HepG2 (cell line): ENCODE results near the gene BMX. TPM values are rescaled to one million over a fixed set of nuclear protein-coding genes. Genes with fewer than 3 reads are reported as not detected.

Experiments used
- ATAC-seq: fragments of 200-7000 bp; cut with Tn5 transposase; 3 replicates; pipeline ENCODE4 v1.9.1; 2020; ENCODE audit warnings: mild to moderate bottlenecking, moderate library complexity
- BruUV-seq: library from RNA; stranded (reverse); fragments of 400-500 nt; replicated peaks from 2 replicates; lab custom pipeline; 2021; lab: Mats Ljungman, UMichigan
- CTCF ChIA-PET: fragments of 300-600 bp; formaldehyde crosslinking; extraction: SDS; loops from one replicate; lab custom pipeline; 2021; ENCODE audit warnings: low total read pairs, inconsistent platforms, low intra/inter-chr PET ratio; lab: Yijun Ruan, JAX
- POLR2A ChIA-PET: fragments of 350-600 bp; sonication (Branson Sonifier 250); formaldehyde crosslinking; loops from one replicate; lab custom pipeline; 2020; ENCODE audit warnings: antibody characterized with exemption, inconsistent platforms; lab: Yijun Ruan, JAX
- DNase-seq: peaks from one replicate; pipeline ENCODE4 v3.0.0-alpha.2; 2015; ENCODE audit warnings: low spot score
- FAIRE-seq: peaks from 3 replicates; lab custom pipeline; 2011; peaks lifted over from hg19 to GRCh38; lab: Jason Lieb, UNC
- H2AFZ ChIP-seq: one replicate; pipeline ENCODE4 v1.6.1; 2011; ENCODE audit warnings: low read length, inconsistent platforms
- H3K27ac ChIP-seq: fragments of 300-600 bp; 3 replicates; pipeline ENCODE4 v1.8.0; 2011; ENCODE audit warnings: mixed run types, mild to moderate bottlenecking, mixed read lengths, low read length, inconsistent platforms; ENCODE audit not compliant: insufficient read depth; ENCODE audit errors: extremely low read length
- H3K27me3 ChIP-seq, 2 experiments: fragments of 200-600 bp in 1 of 2; 2 replicates in 1 of 2; 3 replicates in 1 of 2; pipeline versions ENCODE4 v1.6.0 to v1.8.0; 2011; ENCODE audit warnings: low read length in 2 of 2, mild to moderate bottlenecking in 2 of 2, moderate library complexity in 2 of 2, inconsistent platforms in 1 of 2; ENCODE audit not compliant: insufficient read depth in 2 of 2, control insufficient read depth in 1 of 2
- H3K36me3 ChIP-seq, 2 experiments: fragments of 200-600 bp in 1 of 2; replicated peaks in 1 of 2; 2 replicates in 1 of 2; 3 replicates in 1 of 2; pipeline versions ENCODE4 v1.5.1 to v1.8.0; 2011; ENCODE audit warnings: low read length in 2 of 2, inconsistent platforms in 1 of 2; ENCODE audit not compliant: insufficient read depth in 2 of 2, control insufficient read depth in 1 of 2
- H3K4me1 ChIP-seq: 2 replicates; pipeline ENCODE4 v1.5.1; 2012; ENCODE audit warnings: low read length, inconsistent platforms; ENCODE audit not compliant: insufficient read depth
- H3K4me2 ChIP-seq: 2 replicates; pipeline ENCODE4 v1.6.0; 2011; ENCODE audit warnings: low read depth, low read length, inconsistent platforms
- H3K4me3 ChIP-seq, 3 experiments: fragments of 200-600 bp in 1 of 3; sonication (generic), shearing (Covaris generic) in 1 of 3; replicated peaks in 1 of 3; 2 replicates each; pipeline ENCODE4 v1.5.1; 2011 to 2016; ENCODE audit warnings: low read length in 3 of 3, inconsistent platforms in 2 of 3, low read depth in 2 of 3, mild to moderate bottlenecking in 2 of 3, control low read depth in 1 of 3, mixed read lengths in 1 of 3; ENCODE audit not compliant: insufficient read depth in 1 of 3
- H3K79me2 ChIP-seq: one replicate; pipeline ENCODE4 v1.6.1; 2011; ENCODE audit warnings: low read length, inconsistent platforms; ENCODE audit not compliant: insufficient read depth
- H3K9ac ChIP-seq: 2 replicates; pipeline ENCODE4 v1.6.0; 2011; ENCODE audit warnings: mild to moderate bottlenecking, low read depth, low read length, inconsistent platforms; ENCODE audit not compliant: insufficient read depth
- H3K9me3 ChIP-seq: 2 replicates; pipeline ENCODE4 v1.5.1; 2012; ENCODE audit warnings: mild to moderate bottlenecking, low read length
- H4K20me1 ChIP-seq: 2 replicates; pipeline ENCODE4 v1.6.0; 2011; ENCODE audit warnings: inconsistent platforms, mild to moderate bottlenecking, low read length, moderate library complexity; ENCODE audit not compliant: insufficient read depth
- MXD4 ChIP-seq: IDR thresholded peaks from 2 replicates; pipeline ENCODE4 v1.6.1; 2016; ENCODE audit warnings: mild to moderate bottlenecking, missing biosample characterization, missing genetic modification reagents
- STAT6 ChIP-seq: sonication (generic); formaldehyde crosslinking; IDR thresholded peaks from 2 replicates; pipeline ENCODE4 v1.4.0; 2020; ENCODE audit warnings: missing genetic modification reagents, mild to moderate bottlenecking, borderline replicate concordance
- WGBS: methylation state at CpG from one replicate; pipeline ENCODE4 v1.1.6; 2017; ENCODE audit warnings: low lambda C conversion rate; 5-methylcytosine and 5-hydroxymethylcytosine counted together
- in situ Hi-C: cut with HindIII; loops from 2 replicates; pipeline ENCODE4 v1.10.0; 2017; ENCODE audit warnings: low pct_unique_long_range_greater_than_20kb; ENCODE audit not compliant: extremely low pct_ligation_motif_present
- intact Hi-C: fragments of 100-400 bp; cut with micrococcal nuclease; formaldehyde crosslinking; loops from one replicate; pipeline ENCODE4 v1.10.0; 2022; ENCODE audit not compliant: unreplicated experiment
- polyA plus RNA-seq, 8 experiments: library from polyadenylated mRNA; depleted of rRNA in 3 of 8; stranded (reverse) in 7 of 8; unstranded in 1 of 8; fragments of >200 nt; fragmentation: Illumina TruSeq in 4 of 8; extraction: Trizol in 4 of 8; gene quantifications; 2 replicates each; pipeline versions ENCODE4 v1.2.1 to v1.2.3, GENCODE V29; 2011 to 2016; ENCODE audit warnings: low read depth in 4 of 8, missing spikeins in 1 of 8, mixed read lengths in 1 of 8; ENCODE audit not compliant: insufficient read depth in 1 of 8
- total RNA-seq, 5 experiments: library from RNA; depleted of rRNA; stranded (reverse); fragments of >200 nt; fragmentation: Illumina TruSeq; extraction: Trizol; gene quantifications; 2 replicates each; pipeline ENCODE4 v1.2.3, GENCODE V29; 2016; ENCODE audit warnings: low read depth in 1 of 5
- TF ChIP-seq, protein P1 (sequence below): sonication (generic); formaldehyde crosslinking; IDR thresholded peaks from 2 replicates; pipeline ENCODE4 v1.9.0; 2021; ENCODE audit warnings: mild to moderate bottlenecking, missing genetic modification reagents
- TF ChIP-seq, protein P2 (sequence below): sonication (generic); formaldehyde crosslinking; IDR thresholded peaks from 2 replicates; pipeline ENCODE4 v1.4.0; 2020; ENCODE audit warnings: mild to moderate bottlenecking, missing genetic modification reagents

BMX gene
- total and polyA plus RNA-seq, 2 of the 13 experiments (the other 11 are each of a cell fraction or from before 2014, with no cell fraction given), result not detected

- no peak for FAIRE-seq
- H3K9ac ChIP-seq, result no peak overlapping the region
- ATAC-seq, result no peak
- H3K9me3 ChIP-seq, result no peaks in the 10 kb centered on the region
- H3K27me3 ChIP-seq, result no peaks in the 10 kb centered on the region
- no peak overlapping the region for H3K27ac ChIP-seq
- intact Hi-C loops, result no loop called here
- TF ChIP-seq, protein P1, sequence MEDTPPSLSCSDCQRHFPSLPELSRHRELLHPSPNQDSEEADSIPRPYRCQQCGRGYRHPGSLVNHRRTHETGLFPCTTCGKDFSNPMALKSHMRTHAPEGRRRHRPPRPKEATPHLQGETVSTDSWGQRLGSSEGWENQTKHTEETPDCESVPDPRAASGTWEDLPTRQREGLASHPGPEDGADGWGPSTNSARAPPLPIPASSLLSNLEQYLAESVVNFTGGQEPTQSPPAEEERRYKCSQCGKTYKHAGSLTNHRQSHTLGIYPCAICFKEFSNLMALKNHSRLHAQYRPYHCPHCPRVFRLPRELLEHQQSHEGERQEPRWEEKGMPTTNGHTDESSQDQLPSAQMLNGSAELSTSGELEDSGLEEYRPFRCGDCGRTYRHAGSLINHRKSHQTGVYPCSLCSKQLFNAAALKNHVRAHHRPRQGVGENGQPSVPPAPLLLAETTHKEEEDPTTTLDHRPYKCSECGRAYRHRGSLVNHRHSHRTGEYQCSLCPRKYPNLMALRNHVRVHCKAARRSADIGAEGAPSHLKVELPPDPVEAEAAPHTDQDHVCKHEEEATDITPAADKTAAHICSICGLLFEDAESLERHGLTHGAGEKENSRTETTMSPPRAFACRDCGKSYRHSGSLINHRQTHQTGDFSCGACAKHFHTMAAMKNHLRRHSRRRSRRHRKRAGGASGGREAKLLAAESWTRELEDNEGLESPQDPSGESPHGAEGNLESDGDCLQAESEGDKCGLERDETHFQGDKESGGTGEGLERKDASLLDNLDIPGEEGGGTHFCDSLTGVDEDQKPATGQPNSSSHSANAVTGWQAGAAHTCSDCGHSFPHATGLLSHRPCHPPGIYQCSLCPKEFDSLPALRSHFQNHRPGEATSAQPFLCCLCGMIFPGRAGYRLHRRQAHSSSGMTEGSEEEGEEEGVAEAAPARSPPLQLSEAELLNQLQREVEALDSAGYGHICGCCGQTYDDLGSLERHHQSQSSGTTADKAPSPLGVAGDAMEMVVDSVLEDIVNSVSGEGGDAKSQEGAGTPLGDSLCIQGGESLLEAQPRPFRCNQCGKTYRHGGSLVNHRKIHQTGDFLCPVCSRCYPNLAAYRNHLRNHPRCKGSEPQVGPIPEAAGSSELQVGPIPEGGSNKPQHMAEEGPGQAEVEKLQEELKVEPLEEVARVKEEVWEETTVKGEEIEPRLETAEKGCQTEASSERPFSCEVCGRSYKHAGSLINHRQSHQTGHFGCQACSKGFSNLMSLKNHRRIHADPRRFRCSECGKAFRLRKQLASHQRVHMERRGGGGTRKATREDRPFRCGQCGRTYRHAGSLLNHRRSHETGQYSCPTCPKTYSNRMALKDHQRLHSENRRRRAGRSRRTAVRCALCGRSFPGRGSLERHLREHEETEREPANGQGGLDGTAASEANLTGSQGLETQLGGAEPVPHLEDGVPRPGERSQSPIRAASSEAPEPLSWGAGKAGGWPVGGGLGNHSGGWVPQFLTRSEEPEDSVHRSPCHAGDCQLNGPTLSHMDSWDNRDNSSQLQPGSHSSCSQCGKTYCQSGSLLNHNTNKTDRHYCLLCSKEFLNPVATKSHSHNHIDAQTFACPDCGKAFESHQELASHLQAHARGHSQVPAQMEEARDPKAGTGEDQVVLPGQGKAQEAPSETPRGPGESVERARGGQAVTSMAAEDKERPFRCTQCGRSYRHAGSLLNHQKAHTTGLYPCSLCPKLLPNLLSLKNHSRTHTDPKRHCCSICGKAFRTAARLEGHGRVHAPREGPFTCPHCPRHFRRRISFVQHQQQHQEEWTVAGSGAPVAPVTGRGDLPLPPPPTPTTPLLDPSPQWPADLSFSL (CRISPR knock-in tag), result no peak
- TF ChIP-seq MXD4 (CRISPR knock-in tag) (no peak), STAT6 (no peak)
- TF ChIP-seq, protein P2, sequence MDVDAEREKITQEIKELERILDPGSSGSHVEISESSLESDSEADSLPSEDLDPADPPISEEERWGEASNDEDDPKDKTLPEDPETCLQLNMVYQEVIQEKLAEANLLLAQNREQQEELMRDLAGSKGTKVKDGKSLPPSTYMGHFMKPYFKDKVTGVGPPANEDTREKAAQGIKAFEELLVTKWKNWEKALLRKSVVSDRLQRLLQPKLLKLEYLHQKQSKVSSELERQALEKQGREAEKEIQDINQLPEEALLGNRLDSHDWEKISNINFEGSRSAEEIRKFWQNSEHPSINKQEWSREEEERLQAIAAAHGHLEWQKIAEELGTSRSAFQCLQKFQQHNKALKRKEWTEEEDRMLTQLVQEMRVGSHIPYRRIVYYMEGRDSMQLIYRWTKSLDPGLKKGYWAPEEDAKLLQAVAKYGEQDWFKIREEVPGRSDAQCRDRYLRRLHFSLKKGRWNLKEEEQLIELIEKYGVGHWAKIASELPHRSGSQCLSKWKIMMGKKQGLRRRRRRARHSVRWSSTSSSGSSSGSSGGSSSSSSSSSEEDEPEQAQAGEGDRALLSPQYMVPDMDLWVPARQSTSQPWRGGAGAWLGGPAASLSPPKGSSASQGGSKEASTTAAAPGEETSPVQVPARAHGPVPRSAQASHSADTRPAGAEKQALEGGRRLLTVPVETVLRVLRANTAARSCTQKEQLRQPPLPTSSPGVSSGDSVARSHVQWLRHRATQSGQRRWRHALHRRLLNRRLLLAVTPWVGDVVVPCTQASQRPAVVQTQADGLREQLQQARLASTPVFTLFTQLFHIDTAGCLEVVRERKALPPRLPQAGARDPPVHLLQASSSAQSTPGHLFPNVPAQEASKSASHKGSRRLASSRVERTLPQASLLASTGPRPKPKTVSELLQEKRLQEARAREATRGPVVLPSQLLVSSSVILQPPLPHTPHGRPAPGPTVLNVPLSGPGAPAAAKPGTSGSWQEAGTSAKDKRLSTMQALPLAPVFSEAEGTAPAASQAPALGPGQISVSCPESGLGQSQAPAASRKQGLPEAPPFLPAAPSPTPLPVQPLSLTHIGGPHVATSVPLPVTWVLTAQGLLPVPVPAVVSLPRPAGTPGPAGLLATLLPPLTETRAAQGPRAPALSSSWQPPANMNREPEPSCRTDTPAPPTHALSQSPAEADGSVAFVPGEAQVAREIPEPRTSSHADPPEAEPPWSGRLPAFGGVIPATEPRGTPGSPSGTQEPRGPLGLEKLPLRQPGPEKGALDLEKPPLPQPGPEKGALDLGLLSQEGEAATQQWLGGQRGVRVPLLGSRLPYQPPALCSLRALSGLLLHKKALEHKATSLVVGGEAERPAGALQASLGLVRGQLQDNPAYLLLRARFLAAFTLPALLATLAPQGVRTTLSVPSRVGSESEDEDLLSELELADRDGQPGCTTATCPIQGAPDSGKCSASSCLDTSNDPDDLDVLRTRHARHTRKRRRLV (CRISPR knock-in tag), result no peak
- TF ChIP-seq, all 625 proteins: peak for 0
- POLR2A ChIA-PET, result no interaction called here
- CTCF ChIA-PET, result no interaction called here
- Histone ChIP-seq H3K4me1 (no peaks in the 10 kb centered on the region), H3K4me3 (no peak overlapping the region), H3K36me3 (no peaks in the 10 kb centered on the region), H4K20me1 (no peaks in the 10 kb centered on the region), H3K79me2 (no peaks in the 10 kb centered on the region), H3K4me2 (no peak overlapping the region), H2AFZ (no peak overlapping the region)
- DNase-seq, result no peak
- no TSS peak for BruUV-seq
- 25% methylated on average over 3 of the region's 3 CpGs for WGBS
- in situ Hi-C loops, result loop anchor here (10.0 kb wide), 1 partner anchor 60 kb away; no protein-coding TSS in a partner anchor
Observed at GRCh38 chrX:15505101-15505500, 4.5 kb downstream of the BMX start.
